IPS DF 4.7 (cell line): Measurements from ENCODE around the gene KITLG.
"Not testable (repeated sequence)": the region's sequence is repeated elsewhere in the genome, so short reads cannot be mapped to it uniquely, and the experiment has no call there.

ENCODE experiments used
- DNase-seq: peaks from one replicate; pipeline ENCODE4 v3.0.0-alpha.2; 2013; ENCODE audit warnings: low spot score; ENCODE audit errors: extremely low read depth

Gene KITLG

GRCh38 chr12:88544991-88545980 is 35.0 kb downstream of the KITLG start:
- no peak for DNase-seq

- no peak for DNase-seq
These were observed 40.4 kb downstream of the KITLG start for GRCh38 chr12:88539893-88540292.

GRCh38 chr12:88538697-88539096 is 41.6 kb downstream of the KITLG start:
- no peak for DNase-seq

GRCh38 chr12:88538250-88538649 is 42.0 kb downstream of the KITLG start:
- no peak for DNase-seq

DNA sequence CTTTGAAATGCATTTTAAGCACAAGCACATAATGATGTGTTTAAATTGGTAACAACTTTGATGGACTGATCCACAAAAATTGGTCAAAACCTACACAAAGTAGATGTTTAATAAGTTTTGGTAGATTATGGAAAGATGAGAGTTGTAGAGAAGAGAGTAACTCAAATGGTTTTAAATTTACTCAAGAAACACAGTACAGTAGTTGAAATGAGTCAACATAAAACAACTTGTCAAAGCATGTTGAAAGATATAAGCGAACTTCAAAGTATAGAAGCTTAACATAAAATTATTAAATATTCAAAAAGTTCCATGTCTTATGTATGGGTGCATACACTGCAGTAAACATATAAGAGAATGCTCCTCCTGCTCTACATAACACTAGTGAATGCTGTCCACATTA is 49.4 kb downstream of the KITLG start:
- DNase-seq, result no peak

DNA sequence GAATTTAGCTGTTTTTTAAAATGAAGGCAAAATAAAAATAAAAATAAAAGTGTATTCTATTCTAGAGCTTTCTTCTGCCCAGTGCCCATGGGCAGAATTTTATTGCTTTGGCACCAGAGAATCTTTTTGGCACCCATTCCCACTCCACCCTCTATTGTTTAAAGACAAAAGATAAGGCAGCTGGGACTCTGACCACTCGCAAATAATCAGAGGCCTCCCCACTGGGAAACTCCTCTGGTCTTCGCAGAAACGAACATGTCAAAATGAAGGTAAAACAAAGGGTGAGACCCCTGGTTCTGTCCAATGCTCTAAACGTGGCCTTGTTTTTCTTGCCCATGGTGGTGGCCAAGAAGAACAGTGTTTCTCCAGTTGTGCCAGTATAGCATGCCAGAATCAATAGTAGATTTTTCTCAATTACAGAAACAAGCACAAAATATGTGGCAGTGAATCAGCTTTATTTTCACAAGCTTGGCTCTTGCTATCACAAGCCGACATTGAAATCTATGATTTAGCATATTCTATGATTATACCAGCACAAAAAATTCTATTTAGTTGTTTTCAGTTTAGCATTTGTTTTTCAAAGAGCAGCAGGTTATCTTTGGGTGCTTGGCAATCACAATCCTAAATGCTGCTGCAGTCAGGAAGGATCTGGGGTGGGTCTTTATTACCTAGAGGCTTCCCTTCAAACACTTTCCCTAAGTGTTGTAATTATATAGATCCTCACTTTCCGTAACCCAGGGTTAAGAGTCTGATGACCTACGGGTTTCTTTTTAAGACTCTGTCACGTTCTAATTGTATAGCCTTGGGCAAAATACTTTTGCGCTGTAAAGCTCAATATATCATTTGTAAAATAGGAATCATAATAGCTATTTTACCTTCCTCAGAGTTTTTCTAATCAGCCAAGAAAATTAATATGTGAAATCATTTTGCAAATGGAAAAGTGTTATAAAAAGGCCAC is 50.5 kb downstream of the KITLG start:
- DNase-seq, result no peak

DNA sequence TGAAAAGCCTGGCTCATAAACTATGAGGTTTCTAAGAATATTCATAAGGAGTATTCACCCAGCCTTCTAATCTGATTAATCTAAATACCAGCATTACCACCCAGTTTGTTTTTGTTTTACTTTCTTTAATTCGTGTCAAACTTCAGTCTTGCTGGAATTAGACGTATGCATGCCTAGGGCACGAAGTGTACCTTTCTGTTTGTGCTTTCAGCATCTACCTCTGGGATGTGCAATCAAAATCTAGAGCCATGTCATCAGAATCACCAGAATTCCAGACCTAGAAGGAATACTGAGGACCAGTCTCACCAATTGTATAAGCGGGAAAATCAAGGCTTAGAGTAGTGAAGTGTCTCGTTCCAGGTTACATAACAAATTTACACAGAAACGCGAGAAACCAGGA is 57.3 kb downstream of the KITLG start:
- no peak for DNase-seq

DNA sequence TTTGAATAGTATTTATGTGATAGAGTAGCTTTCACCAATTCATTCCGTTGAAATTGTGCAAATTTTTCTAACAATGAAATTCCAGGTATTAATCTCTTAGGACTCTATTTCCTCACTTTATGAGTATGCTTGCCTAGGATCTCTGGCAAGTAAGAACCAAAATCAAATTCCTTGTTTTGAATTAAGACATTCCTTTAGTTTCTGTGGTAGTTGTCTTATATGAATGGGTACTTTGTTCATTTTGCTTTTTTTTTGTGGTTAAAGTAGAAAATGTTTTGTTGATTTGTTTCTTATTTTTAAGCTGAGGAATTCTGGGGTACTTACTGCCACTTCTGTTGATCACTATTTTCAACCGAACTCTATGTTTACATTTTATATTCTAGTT is 59.8 kb downstream of the KITLG start:
- no peak for DNase-seq

DNA sequence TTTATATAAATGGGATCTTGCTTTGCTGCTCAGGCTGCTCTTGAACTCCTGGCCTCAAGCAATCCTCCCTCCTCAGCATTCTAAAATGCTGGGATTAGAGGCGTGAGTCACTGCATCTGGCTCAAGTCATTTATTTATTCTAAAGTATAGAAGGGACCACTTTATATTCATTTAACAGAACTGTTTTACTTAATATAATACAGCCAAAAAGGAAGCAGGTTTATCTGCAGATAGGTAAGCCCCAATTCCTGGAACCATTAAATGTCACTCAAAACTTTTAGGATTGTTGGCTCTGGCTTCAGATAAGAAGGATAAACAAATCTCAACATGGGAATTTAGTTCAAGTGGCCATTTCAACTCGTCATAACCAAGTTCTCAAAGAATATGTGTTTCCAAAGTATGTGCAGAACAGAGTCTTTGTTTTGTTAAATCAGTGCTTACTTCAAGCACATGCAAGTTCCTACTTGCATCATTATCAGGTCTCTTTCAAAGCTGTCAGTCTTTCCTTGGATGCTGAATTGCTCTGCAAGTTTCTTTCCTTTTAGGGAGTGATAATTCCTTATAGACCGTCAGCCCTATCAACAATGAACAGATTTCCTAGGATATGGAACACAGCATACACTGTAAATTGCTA is 60.4 kb downstream of the KITLG start:
- DNase-seq, result no peak

- no peak for DNase-seq
These were observed 61.3 kb downstream of the KITLG start for GRCh38 chr12:88518863-88519403.

- no peak for DNase-seq
These were observed 63.5 kb downstream of the KITLG start for GRCh38 chr12:88516811-88517210.

DNA sequence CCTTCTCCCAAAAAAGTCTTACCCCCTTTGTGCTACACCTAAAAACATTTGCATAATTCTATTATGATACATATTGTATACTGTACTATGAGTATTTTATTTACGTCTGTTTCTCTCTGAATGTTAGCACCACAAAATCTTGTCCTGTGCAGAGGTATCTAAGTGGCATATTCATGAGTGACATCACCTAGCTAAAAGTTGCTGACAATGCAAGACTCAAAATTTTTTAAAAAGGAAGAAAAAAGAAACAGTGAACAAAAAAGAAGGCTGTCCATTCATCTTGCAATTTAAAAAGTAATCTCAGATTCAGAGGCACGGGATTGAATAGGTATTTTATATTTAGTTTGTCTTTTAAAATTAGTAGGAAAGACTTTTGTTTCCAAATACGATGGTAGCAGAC is 69.4 kb downstream of the KITLG start:
- DNase-seq, result no peak

DNA sequence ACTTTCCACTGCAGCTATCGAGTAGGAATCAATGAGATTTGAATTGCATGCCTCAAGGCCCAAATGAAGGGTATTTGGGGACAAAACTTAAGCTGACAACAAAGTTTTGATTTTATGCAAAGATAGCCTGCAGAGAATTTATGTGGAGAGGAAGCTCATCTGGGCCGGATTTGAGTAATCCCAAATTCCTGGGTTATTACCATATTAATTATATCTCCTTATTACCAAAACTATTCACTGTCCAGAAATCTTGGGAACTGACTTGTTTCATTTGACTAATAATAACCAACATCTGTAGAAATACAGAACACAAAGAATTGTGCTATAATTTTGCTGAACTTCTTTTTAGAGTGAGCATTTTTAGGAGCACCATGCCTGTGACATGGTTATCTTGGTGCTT is 70.4 kb downstream of the KITLG start:
- no peak for DNase-seq

- no peak for DNase-seq
These were observed 70.9 kb downstream of the KITLG start for GRCh38 chr12:88509347-88509746.

DNA sequence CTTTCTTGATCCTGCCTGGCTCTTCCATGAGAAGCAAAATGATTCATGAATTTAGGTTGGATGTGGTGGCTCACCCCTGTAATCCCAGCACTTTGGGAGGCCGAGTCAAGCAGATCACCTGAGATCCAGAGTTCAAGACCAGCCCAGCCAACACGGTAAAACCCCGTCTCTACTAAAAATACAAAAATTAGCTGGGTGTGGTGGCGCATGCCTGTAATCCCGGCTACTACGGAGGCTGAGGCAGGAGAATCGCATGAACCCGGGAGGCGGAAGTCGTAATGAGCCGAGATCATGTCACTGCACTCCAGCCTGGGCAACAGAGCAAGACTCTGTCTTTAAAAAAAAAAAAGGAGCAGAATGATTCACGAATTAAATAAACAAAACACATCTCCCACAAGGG is 72.4 kb downstream of the KITLG start:
- not testable (repeated sequence) for DNase-seq

GRCh38 chr12:88507270-88507669 is 73.0 kb downstream of the KITLG start:
- no peak for DNase-seq

DNA sequence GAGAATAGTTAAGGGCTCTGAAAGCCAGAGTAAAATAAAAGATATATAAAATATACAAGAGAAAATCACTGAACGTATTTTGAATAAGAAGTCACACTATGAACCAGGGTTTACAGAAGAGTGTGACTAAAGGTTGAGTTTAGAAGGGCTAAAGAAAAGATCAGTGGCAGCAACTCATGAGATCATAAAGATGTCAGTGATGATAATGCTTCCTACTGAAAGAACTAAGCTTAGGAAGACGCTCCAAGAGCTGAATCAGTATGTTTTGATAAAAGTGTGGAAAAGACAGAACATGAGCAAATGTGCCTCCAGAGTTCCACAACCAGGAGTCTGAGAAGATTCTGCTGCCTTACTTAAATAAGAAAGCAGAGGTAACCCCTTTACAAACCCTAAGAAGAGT is 74.6 kb downstream of the KITLG start:
- DNase-seq, result no peak

- DNase-seq, result no peak
These were observed 77.0 kb downstream of the KITLG start for GRCh38 chr12:88503281-88503703.

- DNase-seq, result no peak
These were observed 78.0 kb downstream of the KITLG start for GRCh38 chr12:88501972-88502938.

DNA sequence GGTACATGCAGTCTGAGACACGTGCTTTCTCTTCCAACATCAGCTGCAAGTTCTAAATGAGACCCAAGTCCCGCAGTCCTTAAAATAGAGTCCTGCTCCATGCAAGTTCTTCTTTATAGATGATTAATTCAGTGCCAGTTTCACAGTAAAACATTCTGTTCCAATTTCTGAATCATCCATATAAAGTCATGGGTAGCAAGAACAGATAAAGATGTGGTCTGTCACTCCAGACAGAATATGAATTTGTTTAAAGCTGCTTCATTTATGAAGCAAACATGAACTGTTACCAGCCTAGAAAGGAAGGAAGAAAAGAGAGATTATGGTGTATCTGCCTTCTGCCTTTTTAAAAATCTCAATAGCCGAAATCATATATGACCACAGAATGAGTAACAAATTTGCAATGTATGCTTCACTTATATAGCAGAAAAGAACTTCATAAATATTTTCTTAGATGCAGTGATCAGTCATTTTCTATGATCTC is 83.3 kb downstream of the KITLG start:
- no peak for DNase-seq
